GM21381 (cell line): ENCODE data around the gene ALOX15.
"Not testable (repeated sequence)": the region's sequence is repeated elsewhere in the genome, so short reads cannot be mapped to it uniquely, and the experiment has no call there.

ENCODE experiments used
- ATAC-seq: cut with Tn5 transposase; IDR thresholded peaks from one replicate; pipeline ENCODE4 v1.9.1; 2021; ENCODE audit warnings: mild to moderate bottlenecking, moderate library complexity; ENCODE audit not compliant: unreplicated experiment

The ALOX15 gene

GRCh38 chr17:4594931-4595684, 46.4 kb downstream of the ALOX15 start:
- ATAC-seq = no peak

GRCh38 chr17:4594406-4594805, 47.1 kb downstream of the ALOX15 start:
- ATAC-seq = no peak

GRCh38 chr17:4593021-4593421, 48.5 kb downstream of the ALOX15 start:
- ATAC-seq = no peak

GRCh38 chr17:4592240-4593005, 49.1 kb downstream of the ALOX15 start:
- no peak for ATAC-seq

- ATAC-seq = no peak
Measured at GRCh38 chr17:4591529-4591928, 49.9 kb downstream of the ALOX15 start.

GRCh38 chr17:4590981-4591453, 50.5 kb downstream of the ALOX15 start:
- no peak for ATAC-seq

- not testable (repeated sequence) for ATAC-seq
Measured at GRCh38 chr17:4590042-4590441, 51.4 kb downstream of the ALOX15 start.

- ATAC-seq = no peak
Measured at GRCh38 chr17:4588898-4589625, 52.4 kb downstream of the ALOX15 start.

GRCh38 chr17:4588391-4588790, 53.1 kb downstream of the ALOX15 start:
- ATAC-seq = no peak

GRCh38 chr17:4587803-4588202, 53.7 kb downstream of the ALOX15 start:
- ATAC-seq = no peak

- no peak for ATAC-seq
Measured at GRCh38 chr17:4587195-4587594, 54.3 kb downstream of the ALOX15 start.

GRCh38 chr17:4586043-4586442, 55.4 kb downstream of the ALOX15 start:
- no peak for ATAC-seq

GRCh38 chr17:4585638-4585994, 55.9 kb downstream of the ALOX15 start:
- ATAC-seq = no peak

- no peak for ATAC-seq
Measured at GRCh38 chr17:4584917-4585637, 56.4 kb downstream of the ALOX15 start.

GRCh38 chr17:4584101-4584916, 57.2 kb downstream of the ALOX15 start, which contains the start of gene SMTNL2:
SMTNL2 (plus strand) TSS chr17:4584529; CDS start chr17:4584606, 77 bp downstream.
- no peak for ATAC-seq

GRCh38 chr17:4583782-4584100, 57.7 kb downstream of the ALOX15 start:
- ATAC-seq = no peak

GRCh38 chr17:4583206-4583605, 58.3 kb downstream of the ALOX15 start:
- no peak for ATAC-seq

GRCh38 chr17:4582691-4583090, 58.8 kb downstream of the ALOX15 start:
- ATAC-seq = no peak

- ATAC-seq = no peak
Measured at GRCh38 chr17:4582101-4582501, 59.4 kb downstream of the ALOX15 start.
